Right lobe of liver (tissue), 4 donors: Measurements from ENCODE around the gene PPP1R7.

Experiments used
- CTCF ChIP-seq, 4 donors: fragments of 200-600 bp in 3 of 4; fragments of 450-650 bp in 1 of 4; IDR thresholded peaks; one replicate each; pipeline versions ENCODE4 v1.5.1 to v1.8.0; 2016 to 2022; ENCODE audit warnings: antibody characterized with exemption in 4 of 4, mild to moderate bottlenecking in 2 of 4
- POLR2A ChIP-seq: fragments of 450-650 bp; IDR thresholded peaks from one replicate; pipeline ENCODE4 v1.6.1; 2017; ENCODE audit warnings: antibody characterized with exemption, mild to moderate bottlenecking
- donor health status: DM: no; HTN: no; CAD: no.
- donor health status: DM: no; HTN: no; CAD: no.
- donor health status: DM: no; HTN: yes; CAD: no.

GRCh38 chr2:241151934-241152660 lies 1.8 kb downstream of the PPP1R7 start:
- no peak for TF ChIP-seq CTCF (IDR thresholded peaks at IDR 0.05)
- no peak for TF ChIP-seq POLR2A
